NCI-H1417 treated with DMSO at 0.1 percent for 48 hours (cell line): ENCODE measurements around the gene SHOC2.

Experiments used
- DNase-seq: peaks from one replicate; lab custom pipeline; 2025; lab: John Stamatoyannopoulos, UW

Gene SHOC2

GRCh38 chr10:110983466-110983865 is 64.1 kb downstream of the SHOC2 start:
- no peak for DNase-seq

DNA sequence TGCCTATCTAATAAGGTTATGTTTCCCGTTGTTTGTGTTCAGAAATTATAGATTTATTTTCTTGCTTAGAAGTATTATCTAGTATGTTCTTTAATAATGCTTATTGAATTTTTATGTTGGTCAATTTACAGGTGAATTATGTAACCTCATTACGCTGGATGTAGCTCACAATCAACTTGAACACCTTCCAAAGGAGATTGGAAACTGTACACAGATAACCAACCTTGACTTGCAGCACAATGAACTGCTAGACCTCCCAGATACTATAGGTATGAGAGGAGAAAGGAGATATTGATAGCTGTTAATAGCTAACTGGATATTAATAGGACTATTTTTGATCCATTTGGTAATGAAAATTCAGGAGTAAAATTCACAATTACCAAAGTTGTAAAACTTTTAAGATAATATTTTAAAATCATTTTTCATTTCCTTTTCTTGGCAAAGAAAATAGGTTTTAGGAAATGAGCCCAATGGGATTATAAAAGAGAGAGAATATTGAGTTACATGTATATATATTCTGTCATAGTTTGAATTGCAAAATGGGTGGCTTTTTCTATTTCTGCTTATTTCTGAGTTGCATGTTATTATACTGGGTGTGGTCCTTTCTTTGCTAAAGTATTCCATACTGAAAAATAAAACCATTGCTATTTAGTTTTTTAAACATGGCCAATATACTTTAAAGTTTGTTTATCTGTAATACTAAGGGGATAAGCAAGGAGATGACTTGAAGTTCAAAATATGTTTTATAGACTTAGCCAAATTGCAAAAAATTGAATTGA is 66.3 kb downstream of the SHOC2 start:
- DNase-seq: no peak

DNA sequence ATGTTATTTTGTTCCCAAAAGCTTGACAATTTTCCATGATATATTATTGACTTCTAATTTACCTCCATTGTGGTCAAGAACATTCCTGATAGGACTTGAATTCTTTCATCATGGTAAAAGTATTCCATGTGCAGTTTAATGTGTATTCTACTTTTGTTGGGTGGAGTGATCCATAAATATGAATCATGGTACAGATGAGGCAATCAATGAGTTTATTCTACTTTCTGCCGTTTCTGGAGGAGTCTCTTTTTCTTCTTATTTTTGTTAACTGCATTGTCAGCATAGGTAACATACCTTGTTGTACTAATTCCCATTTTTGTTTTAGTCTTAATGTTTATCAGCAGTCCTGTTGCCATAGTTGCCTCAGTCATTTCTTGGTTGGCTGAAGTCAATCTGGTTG is 69.6 kb downstream of the SHOC2 start:
- no peak for DNase-seq

- DNase-seq: no peak
These were observed 72.8 kb downstream of the SHOC2 start for GRCh38 chr10:110992006-110992800.

DNA sequence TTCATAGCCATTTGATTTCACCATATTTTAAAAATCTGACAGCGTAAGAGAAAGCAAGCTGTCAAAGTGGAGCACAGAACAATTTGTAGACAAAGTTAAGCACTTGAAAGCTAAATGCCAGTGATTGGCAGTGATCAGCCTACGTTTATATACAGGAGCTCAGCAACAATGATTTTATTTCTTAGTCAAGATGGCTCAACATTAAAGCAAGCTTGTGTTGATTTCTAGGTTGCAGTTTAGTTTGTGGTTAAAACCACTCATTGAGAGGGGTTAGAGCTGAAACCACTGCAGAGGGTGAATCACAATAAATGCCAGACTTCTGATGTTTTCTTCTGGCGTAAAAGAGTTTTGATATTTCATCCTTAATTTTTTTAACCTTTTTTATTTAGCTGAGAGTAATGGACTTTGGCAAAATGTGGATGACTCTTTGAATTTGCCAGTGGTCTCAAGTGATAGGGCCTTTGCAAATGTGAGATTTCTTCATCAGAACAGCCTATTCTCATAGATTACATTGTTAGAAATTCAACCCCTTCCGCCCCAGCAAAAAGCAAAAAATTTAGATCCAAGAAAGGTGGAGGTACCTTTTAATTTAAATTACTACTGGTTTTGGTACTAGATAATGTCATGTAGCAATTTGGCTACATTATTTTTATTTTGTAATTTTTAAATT is 73.8 kb downstream of the SHOC2 start:
- no peak for DNase-seq

DNA sequence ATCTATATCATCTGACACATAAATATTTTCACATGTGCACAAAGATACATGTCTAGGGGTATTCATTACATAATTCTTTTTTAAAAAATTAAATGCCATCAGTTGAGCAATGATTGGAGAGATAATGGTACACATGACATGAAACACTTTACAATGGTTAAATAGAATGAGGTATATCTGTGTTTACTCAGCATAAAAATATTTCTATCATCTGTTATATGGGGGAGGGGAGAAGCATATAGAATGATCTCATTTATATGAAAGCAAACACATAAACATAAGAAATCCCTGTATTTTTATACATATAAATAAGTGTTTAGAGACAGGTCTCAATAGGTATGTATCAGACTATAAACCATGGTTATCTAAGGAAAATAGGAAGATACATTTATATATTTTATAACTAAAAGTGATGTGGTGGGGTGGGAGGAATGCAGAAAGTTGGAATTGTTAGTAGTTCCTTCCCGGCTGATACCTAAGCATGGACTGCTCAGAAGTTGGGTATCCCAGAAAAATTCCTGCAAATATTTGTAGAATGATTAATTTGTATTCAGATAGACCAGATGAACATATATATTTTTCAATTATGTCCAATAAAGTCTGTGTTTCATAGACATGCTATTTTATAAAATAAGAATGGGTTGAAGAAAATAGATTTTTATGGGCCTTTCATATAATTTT is 75.1 kb downstream of the SHOC2 start:
- no peak for DNase-seq

GRCh38 chr10:110995301-110995700 is 75.9 kb downstream of the SHOC2 start:
- DNase-seq: no peak

- no peak for DNase-seq
These were observed 76.9 kb downstream of the SHOC2 start for GRCh38 chr10:110996256-110996655.

DNA sequence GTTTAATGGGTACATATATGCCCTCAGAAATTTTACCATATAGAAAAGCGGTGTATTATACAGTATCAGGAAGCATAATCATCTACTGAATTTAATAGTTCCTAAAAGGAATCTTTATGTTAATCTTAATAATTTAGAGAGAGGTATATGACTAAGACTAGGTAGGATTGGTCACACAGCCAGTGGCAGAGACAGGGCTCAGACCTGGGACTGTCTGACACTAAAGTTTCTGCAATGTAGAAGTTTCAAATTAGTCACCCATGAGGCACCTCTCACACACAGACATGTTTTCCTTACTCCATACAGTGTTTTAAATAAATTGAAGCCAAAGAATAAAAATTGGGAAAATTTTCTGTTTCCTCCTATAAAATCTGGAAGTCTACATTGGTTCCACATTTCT is 84.6 kb downstream of the SHOC2 start:
- DNase-seq: no peak

DNA sequence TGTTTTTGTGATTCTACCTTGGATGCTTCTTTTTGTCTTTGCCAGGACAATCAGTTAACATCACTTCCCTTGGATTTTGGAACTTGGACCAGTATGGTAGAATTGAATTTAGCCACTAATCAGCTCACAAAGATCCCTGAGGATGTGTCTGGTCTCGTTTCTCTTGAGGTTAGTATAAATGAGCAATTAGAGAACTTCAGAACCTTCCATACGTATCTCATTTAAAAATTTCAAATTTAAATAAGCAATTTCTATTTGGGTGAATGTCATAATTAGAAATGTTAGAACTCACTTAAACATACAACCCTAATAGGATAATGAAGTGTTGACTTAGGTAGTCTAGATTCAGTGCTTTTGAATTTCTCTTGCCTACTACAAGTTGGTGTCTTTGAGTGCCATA is 88.1 kb downstream of the SHOC2 start:
- no peak for DNase-seq

DNA sequence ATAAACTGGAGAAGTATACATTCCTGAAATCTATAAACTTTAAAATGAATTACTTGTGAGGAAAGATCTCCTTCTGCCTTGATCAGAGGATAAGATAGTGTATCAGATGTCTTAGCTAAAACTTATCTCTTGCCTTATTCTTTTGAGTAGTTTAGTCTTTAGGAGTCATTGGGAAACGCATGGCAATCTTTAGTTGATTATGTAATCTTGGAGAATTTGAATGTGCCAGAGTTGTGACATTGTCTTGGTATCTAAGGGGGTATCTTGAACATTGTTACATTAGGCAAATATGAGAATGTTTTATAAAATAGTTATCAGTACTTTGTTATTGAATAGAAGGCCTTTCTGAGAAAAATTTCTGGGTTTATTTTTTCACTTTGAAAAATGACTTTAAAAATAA is 95.8 kb downstream of the SHOC2 start:
- DNase-seq: no peak

GRCh38 chr10:111017098-111017497 is 97.7 kb downstream of the SHOC2 start:
- DNase-seq: no peak

- no peak for DNase-seq
These were observed 98.6 kb downstream of the SHOC2 start for GRCh38 chr10:111018021-111018420.

GRCh38 chr10:111023060-111023459 is 103.7 kb downstream of the SHOC2 start:
- no peak for DNase-seq

GRCh38 chr10:111030042-111030750 is 110.8 kb downstream of the SHOC2 start:
- no peak for DNase-seq

DNA sequence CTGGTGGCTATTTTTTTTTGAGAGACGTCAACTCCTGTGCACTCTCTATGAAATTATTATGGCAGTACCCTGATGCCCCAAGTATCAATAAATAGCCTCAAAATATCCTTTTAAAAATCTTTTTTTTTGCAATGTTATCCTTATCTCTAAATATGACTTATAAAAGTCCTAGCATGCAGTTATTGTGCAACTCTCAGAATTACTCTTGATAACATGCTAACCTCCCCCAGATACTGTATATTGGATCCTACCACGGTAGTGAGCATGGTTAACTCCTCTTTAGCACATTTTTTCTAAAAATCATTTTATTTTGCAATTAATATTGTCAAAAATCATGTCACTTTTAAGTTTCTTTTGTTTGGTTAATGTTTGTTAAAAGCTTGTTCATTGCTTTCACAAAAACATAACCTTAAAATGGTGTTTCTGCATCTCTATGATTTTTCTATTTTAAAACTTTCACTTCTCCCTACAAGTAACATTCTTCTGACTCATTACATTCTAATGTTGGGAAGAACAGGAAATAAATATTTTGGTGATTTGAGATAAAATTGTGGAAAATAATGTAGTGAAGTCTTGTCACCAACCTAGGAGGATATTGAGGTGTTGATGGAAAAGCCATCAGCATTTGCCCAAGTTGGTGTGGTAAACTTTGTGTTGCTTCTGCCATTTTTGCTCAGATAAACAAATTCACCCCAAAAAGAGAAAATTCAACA is 115.3 kb downstream of the SHOC2 start:
- no peak for DNase-seq

DNA sequence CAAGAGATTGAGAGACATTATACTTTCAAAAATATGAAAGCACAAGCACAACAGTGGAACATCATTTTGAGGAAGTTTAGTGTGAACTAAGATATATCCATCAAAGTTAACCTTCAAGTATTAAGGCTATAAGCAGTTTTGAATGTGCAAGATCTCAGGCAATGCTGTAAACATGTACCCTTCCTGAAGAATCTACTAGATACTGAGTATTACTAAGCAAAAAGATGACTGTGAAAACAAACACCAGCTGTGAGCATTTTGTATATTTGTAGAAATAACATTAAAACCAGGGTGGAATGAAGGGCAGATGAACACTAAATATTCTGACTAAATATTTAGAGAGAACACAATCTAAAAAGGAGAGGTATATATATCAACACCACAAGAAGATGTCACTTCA is 116.1 kb downstream of the SHOC2 start:
- no peak for DNase-seq

DNA sequence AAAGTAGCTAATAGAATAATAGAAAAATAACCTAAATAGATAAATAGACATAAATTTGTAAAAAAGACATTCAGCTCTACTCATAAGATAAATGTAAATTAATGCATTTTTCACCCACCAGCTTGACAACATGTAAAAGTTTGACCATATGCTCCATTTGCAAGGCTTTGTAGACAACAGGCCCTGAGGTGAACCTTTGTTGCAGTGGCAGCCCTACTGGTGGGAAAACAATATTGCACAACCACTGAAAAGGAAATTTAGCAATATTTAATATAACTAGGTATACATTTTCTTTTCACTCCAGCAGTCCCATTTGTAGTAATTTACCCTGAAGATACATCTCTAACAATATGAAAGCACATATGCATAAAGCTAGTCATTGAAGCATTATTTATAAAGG is 118.5 kb downstream of the SHOC2 start:
- no peak for DNase-seq

DNA sequence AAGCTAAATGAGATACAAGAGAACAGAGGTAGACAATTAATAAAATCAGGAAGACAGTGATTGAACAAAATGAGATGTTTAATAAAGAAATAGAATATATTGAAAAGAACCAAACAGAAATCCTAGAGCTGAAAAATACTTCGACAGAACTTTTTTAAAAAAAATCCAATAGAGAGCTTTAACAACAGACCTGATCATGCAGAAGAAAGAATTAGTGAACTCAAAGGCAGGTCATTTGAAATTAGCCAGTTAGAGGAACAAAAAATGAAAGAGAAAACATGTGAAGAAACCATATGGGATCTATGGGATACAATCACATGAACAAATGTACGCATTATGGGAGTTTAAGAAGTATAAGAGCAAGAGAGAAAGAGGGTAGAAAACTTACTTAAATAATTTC is 120.1 kb downstream of the SHOC2 start:
- DNase-seq: no peak

GRCh38 chr10:111057006-111057405 is 137.6 kb downstream of the SHOC2 start:
- DNase-seq: no peak
